DOHH2 (cell line): ENCODE measurements around the gene SLC7A9.

Experiments
- CTCF ChIP-seq: fragments of 200-600 bp; sonication (generic); IDR thresholded peaks from one replicate; pipeline ENCODE4 v1.5.1; 2014; ENCODE audit warnings: antibody characterized with exemption, mild to moderate bottlenecking, low read depth, low read length; ENCODE audit not compliant: poor library complexity, severe bottlenecking
- EZH2phosphoT487 ChIP-seq: fragments of 200-600 bp; sonication (generic); IDR thresholded peaks from 2 replicates; pipeline ENCODE4 v1.6.1; 2017; ENCODE audit warnings: borderline replicate concordance, mild to moderate bottlenecking, antibody characterized with exemption, low read length, moderate library complexity, mixed read lengths

GRCh38 chr19:32863301-32863700 is 6.3 kb downstream of the SLC7A9 start:
- TF ChIP-seq CTCF (no peak), EZH2phosphoT487 (no peak)
